Measurements from ENCODE around the gene PIAS3.

PIAS3 gene

DNA sequence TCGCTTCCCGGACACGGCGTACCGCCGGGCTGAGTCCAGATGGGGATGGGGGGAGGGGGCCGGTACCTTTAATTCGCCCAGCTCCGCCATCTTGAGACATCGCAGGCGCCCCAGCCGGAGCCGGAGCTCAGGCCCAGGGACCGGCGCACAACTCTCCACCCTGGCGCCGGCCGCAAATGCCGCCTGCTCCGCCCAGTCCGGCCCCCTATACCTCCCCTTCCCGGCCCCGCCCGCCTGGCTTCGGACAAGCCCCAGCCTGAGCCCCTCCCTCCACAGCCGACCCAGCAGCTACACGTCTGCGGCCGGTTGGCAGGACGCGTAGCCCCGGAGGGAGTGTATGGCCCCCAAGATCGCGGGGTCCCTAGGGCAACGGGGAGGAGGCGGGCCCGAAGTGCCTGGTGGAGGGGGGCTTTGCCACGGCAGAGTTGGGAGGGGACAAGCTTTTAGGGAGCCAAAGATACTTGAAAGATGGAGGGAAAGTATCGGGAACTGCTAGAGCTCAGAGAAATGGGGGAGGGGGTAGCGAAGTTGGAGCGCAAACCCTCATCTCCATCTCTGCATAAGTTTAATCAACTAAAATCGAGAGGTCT, at the start of gene PIAS3:
Gene PIAS3, minus strand, starts transcription at position 181 of the 590 bp plus-strand sequence. Its CDS starts 91 bp downstream, at position 90.
- peak; percentile 85 for DNase-seq

DNA sequence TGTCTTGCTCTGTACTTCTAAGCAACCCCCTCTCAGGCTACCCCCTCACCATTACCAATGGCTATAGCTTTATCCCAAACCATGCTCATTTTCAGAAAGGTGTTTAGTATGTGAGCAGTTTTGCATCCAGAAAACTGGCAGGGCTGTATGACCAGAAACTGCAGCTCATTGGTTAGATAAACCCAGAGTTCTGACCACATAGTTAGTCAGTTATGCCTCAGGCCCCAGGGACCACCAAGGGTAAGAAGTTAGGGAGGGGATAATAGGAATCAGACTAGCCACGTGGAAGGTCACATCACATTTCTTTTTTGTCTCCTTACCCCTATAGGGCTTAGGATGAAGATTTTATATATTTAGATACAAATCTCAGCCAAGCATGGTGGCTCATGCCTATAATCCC, 49.8 kb upstream of the PIAS3 start:
- no peak for DNase-seq

DNA sequence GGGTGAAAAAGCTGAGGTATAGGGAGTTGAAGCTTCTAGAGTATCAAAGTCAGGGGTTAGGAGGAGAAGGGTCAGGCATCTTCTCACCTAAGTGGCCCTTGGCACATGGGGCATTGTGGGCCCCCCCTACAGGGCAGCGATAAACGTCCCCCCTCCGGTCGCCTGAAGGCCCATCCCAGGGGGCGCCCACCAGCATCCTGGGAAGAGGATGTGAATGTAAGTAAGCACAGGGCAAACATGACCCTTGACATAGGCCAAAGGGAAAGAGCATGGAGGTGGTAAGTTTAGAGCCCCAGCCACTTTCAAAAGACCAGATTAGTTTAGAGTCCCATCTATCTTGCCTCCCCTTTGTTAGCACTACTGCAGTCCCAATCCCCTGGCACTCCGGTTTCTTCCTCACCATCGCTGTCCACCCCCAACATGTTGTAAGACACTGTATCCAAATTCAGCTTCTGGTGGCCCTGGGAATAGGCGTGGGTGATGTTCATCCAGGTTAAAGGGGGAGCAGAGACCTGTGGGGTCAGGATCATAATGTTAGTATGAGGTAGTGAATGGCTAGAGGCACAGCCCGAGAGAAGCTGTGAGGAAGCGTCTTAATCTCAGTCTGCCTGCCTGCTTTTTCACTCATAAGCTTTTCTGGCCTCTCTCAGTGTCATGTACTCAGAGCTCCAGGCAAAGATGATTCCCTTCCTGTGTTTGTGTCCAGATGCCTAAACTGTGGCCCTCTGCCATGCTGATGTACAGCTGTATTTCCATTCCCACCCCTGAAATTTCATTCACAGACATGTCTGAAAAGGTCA, 48.3 kb upstream of the PIAS3 start:
- no peak for DNase-seq

DNA sequence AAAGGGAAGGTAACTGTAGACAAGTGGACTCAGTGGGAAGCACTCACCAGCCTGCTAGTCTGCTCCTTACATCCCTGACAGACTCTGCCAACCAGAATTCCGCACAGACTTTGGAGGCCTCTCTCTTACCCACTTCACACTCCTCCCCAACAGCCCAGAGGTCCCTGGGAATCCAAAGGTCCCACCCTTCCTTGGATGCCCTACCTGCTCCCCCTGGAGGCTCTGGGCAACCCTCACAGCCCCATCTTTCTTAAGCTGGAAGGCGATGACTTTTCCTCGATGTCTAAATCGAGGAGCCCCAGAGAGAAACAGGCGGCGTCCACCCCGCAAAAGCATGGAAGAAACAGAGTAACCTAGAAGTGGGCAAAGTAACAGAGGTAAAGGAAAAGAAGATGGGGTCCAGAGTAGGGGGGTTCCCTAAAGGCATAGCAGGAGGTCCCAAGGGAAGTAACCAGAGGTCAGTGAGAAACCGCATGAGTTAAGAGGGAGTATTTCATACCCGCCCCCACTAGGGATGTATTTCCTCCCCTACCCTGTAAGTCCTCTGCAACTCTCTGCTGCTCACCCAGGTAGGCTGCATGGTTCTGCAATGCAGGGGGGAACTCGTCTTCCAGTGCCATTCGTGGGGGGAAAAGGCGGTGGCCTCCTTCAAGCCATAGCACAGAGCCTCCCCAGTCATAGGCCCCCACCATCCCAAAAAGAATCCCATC, 42.6 kb upstream of the PIAS3 start:
- DNase-seq, result no peak

DNA sequence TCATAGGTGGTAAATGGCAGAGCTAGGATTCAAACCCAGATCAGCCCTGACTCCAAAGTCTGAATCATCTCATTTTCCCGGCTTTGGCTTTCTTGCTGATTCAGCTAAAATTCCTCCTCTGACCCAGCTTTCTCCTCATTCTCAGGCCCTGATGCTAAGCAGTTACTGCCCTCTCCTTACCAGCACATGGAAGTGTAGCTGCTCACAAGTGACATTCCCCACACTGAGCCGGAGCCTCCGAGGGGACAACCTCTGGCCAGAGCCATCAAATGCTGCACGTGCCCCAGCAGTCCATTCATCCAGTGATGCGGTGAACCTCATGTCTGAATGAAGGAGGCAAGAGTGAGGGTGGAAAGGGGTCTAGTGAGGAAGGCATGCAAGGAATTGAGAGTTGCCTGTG, 39.9 kb upstream of the PIAS3 start:
- no peak for DNase-seq

DNA sequence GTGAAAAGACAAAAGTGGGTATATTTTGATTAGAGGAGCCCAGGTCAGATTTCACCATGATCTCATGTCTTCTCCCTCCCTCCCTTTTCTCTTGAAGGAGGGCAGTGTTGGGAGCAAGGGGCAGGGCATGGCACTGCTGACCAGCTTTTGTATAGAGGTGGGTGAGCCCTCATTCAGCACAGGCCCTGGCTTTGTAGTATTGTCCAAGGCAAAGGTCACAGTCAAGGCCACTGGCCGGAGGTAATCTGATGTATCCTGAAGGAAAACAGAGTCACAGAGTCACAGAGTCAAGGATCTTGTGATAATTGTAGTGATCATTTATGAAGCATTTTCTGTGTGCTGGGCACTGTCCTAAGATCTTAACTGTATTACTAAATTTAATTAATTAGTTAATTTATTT, 39.1 kb upstream of the PIAS3 start:
- no peak for DNase-seq

DNA sequence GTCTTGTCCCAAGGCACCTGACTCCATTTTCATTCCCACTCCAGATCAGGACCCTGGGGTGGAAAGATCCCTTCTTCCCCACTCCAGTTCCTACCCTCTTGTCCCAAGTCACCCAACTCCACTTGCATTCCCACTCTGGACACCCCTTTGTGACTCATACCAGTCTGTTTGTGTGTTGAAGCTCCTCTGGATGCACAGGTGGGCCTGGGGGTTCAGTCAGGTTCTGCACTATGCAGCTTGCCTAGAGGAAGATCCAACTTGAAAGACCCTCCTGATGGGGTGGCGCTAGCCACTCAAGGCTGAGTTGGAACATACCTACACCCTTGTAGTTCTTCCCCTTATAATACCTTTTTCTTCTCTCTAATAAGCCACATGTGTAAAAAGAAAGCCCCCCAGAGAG, 36.6 kb upstream of the PIAS3 start:
- no peak for DNase-seq

DNA sequence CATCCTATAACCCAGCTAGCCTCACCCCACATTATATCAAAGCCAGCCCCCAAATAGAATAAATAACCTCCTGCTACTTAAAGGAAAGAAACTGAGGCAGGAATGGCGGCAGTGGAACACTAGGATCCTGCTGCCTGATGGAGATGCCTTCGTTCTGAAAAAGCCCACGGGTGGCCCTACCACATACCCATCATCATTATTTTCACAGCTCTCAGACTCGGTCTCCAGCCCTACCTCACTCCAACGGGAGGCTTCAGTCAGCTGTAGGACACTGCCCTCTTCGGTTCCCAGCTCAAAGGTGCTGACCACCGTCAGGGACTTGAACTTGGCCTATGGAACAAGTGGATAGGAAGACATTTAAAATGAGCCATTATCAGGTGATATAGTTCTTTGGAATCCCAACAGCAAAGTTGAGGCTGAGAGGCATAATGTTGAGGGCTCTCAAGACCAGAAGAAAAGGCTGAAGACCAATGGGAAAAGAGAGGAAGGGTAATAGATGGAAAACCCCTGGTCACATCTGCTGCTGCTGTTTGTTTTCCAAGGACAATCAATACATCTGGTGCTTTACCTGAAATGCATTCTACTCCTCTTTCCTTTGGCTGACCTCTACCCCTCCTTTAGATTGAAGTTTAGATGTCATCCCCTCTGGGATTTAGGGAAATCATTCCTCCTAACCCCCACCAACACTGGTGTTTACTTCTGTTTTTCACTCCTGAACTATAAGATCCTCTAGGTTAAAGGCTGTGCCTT, 34.6 kb upstream of the PIAS3 start:
- DNase-seq, result no peak

DNA sequence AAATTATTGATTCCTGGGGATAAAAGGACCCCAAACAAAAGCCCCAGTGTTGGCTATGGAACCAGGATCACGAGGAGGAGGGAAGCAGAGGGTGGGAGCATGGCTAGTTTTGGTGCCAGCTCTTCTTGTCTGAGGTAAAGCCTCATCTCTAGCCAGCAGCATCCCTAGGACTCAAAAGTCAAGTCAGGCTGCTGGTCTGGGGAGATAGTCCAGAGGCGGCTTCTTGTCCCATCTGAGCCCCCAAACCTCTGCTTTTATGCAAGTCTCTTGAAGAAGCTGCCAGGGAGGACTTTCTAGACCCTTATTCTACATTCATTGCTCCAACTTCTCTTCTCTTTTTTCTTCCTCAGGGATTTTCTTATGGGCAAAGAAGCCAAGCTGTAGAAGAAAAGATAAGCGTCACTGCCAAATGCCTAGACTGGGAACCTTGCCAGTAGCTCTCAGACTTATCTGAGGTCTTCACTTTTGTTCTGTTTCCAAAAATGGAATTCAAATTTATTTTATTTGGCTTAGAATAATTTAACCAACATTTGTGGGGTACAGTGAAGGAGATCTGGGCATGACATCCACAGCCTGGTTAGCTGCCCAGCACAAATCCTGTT, 33.7 kb upstream of the PIAS3 start:
- peak; percentile 20 for DNase-seq

DNA sequence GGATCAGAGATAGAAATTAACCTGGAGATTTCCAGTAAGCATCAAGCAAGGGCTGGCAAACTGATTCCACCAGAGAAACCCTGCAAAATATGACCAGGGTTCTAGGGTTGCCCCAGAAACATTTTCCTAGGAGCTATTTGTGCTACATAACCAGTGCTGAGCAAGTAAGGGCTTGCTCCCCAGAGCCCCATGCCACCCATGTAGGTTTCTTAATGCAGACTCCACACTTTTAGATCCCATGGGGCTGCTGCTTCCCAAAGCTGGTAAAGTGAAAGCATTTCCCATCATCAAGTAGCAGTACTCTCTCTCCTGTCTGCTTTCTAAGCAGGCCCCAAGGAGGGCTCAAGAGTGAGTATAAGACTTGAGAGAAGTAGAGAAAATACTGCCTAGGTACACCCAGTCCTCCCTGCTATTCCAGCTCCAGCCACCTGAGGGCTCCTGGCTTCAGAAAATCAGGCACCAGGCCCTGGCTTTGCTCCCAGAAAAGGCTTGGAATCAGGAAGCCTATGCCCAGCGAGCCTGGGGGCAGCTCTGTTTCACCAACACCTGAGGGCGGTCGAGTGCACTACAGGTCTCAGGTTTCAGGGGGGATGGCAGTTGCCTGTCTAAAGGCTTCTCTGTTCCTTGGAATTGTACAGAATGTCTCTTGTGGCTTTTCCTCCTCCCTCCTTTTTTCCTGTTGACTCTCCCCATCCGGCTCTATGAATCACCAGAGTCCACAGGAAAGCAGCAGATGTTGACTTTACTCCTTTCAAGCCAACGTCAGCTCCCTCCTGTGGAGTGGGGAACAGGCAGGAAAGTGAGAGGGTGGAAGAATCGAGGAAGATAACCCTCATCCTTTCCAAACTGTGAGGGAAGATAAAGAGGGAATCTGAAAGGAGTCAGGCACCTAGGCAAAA, 33.0 kb upstream of the PIAS3 start:
- DNase-seq, result peak; percentile 97

DNA sequence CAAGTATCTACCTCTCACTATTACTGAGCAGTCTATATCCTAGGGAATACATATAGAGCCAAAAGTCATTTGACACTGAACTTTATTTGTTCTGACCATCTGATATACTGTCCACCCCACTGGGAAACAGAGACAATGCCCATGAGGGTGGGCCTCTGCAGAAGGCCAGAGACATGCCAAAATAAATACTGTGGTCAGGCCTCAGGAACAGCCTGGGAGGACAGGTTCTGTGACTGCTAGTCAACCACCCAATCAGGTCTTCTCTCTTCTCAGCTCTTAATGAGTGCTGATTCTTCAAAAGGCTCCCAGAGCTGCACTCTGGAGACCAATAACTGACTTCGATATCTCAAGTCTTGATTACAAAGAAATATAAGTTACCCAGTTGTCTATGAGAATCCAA, 32.3 kb upstream of the PIAS3 start:
- peak; percentile 38 for DNase-seq

DNA sequence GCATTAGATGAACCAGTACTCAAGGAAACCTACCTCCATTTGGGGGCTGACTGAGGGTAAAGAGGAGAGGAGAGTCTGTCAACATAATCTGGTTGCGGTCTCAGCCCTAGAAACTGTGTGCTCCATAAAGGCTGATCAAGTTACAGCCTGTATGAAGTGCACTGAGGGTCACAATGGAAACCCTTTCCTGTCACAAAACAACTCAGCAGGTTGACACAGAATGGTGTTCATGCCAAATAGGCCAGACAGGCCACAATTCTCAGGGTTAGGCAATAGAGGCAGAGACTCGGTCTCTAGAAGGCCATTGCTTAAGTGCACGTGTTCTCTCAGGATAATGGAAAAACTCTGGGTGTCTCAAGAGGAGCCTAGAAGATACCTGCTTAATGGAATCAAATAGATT, 30.8 kb upstream of the PIAS3 start:
- DNase-seq, result no peak

DNA sequence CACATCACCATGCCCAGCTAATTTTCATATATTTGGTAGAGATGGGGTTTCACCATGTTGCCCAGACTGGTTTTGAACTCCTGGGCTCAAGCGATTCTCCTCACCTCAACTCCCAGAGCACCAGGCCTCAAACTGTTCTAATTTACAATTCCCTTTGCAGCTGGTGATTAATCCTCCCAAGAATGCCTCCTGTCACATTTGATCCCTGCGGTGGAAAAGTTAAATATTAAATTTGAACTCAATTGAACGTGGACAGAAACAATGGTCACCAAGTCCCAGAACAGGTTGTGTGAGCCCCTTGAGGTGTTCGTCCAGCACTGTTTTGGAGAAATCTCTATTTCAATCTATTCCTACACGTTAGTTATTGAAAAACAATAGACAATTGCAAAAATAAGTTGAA, 28.8 kb upstream of the PIAS3 start:
- DNase-seq, result no peak

DNA sequence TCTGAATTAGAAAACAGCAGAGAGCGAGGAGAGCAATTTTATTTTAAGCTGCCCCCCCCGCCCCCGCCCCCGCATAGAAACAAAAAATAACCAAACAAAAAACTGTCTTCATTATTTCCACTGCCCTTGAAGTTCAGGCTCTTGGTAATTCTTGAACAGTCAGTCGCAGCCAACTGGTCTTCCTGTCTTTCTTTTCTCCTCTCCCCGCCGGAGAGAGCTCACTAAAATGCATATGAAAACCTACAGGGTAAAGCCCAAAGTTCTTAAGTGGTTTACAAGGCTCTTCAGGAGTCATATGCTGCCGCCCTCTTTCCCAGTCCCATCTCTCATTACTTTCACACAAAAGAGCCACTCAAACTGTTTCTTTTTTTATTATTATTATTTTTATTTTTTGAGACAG, 27.9 kb upstream of the PIAS3 start:
- no peak for DNase-seq

DNA sequence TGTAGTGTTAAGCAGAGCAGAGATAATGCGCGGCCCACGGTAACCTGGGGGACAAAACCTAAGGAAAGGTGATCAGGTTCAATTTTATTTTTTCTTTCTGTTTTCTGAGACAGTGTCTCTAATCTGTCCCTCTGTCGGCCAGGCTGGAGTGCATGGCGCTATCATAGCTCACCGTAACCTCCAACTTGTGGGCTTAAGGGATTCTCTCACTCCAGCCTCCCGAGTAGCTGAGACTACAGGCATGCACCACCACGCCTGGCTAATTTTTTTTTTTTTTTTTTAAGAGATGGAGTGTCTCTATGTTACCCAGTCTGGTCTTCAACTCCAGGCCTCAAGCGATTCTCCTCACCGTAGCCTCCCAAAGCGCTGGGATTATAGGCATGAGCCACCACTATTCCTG, 27.5 kb upstream of the PIAS3 start:
- DNase-seq, result no peak

DNA sequence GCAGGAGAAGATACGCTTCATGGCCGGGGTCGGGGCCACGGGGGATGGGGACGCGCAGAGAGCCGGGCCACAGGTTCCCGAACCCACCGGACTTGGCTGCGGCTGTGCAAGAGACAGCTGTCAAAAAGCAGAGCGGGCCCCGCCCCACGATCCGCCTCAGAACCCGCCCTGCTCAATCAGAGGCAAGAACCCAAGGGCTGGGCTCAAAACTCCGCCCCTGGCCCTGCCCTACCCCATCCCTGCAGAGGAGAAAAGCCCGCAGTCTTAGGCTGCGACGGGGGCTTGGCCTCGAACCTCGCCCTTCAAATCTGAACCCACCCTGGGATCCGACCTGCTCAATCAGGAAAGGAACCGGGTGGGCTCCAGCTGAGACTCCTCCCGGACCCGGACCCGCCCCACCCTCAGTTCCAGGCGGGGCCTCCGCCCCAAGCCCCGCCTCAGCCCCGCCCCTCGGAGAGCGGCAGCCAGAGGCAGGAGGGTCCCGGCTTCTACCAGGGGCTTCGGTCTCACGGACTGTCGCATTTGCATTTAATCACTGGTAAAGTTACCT, 26.9 kb upstream of the PIAS3 start, which contains the start of gene ANKRD35:
Gene ANKRD35, minus strand, starts transcription at position 129 of the 550 bp plus-strand sequence. Its CDS starts 108 bp downstream, at position 21.
- no peak for DNase-seq

DNA sequence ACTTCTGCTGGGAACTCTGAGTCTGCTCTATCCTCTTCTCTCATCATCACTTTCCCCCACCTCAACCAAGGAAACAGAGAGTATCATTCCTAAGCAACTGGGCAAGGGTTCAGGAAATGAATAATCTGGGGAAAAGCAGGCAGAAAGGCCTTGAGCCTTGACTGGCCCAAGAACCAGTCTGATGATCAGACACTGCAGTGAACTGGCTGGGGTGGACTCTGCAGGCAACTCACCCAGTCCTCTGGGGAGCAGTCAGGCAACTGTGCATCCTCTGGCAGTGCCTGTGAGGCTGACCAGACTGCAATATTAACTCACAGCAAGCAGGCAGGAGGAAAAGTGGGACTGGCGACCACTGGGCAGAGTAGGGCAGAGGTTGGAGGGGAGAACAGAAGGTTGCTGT, 25.8 kb upstream of the PIAS3 start:
- no peak for DNase-seq

DNA sequence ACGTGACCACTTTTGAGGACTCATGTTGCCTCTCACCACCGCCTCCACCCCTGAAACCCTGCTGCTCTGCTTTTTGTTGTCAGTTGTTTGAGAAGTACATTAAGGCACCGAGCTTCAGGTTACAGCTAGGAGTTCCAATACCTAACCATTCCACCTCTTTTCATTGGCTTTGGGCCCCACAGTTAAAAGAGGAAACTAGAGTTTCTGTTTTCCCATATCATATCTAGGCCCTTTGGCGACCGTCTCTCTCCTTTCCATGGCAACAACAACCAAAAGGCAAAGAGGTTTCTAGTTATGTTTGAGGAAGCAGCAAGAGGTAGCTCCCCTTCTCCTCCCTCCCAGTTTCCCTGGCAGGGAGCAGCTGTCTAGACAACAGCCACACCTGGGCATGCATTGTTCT, 20.9 kb upstream of the PIAS3 start:
- DNase-seq, result peak; percentile 78

DNA sequence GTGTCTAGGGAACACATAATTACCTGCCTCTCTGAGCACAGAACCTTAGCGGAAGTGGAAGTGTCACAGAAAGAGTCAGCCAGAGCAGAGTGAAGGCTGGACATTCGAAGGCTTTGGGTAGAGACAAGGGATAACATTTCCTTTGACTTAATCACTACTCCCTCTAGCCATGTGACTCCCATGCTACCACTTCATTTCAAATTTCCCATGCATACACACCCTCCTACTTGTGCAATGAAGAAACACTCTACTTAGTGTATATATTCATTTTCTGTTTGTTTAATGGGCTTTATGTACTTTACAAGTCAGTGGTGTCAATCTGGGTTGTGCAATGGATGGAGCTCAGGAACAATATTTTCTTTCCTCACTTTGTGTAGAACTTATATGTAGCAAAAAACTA, 19.8 kb upstream of the PIAS3 start:
- DNase-seq, result no peak

DNA sequence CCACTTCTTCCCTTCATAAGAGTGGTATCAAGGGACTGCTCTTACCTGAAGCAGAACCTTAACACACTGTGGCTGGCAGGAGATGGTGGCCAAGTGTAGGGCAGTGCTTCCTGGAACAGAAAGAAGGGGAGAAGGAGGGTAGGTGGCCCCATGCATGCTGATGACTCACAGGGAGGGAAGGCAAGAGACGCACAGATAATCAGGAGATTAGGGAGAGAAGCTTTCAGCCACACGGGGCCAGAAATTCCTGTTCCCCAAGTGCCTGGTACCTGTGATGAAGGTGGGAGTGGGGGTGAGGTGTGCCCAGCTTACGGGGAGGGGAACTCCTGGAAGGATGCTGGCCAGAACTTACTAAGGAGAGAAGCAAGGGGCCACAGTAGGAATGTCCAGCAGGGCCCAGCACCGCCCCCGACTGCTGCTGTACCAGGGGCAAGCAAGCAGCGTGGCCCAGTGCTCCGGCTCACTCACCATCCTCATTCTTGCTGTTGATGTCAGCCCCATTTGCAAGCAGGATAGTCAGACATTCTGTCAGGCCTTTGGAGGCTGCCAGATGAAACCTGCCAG, 19.1 kb upstream of the PIAS3 start:
- DNase-seq, result no peak

DNA sequence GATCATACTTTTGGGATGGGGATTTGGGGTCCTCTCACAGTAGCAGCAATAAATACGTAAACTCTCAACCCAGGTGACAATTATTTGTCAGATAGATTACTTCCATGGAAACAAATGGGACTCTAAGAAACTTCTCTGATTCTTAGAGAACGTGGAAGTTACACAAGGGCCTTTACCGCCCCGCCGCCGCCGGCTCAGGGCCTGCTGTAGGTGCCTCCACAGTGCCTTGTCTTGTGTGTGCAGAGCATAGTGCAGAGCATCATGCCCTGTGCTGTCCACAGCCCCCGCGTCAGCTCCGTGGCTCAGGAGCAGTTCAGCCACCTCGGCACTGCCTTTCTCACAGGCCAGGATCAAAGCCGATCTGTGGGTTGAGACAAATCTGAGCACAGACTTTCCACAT, 15.8 kb upstream of the PIAS3 start:
- DNase-seq, result no peak
